Posterior vena cava (tissue), 2 donors: ENCODE results near the gene TMX3. TPM values are rescaled to one million over a fixed set of nuclear protein-coding genes. Genes with fewer than 3 reads are reported as not detected.

Experiments used
- DNase-seq: peaks from one replicate; pipeline ENCODE4 v3.0.0-alpha.2; 2020; ENCODE audit warnings: low spot score
- intact Hi-C, 2 donors: fragments of 100-400 bp; cut with DNase I; formaldehyde crosslinking; loops; one replicate each; pipeline versions ENCODE4 v1.14.1 to v1.14.2; 2022 to 2023
- long read RNA-seq, 2 donors: library from polyadenylated mRNA; unstranded; transcript quantifications; one replicate each; pipeline ENCODE4 v2.0.0, GENCODE V29; 2020 to 2021
- total RNA-seq, 2 donors: library from RNA; stranded (reverse); fragmentation: NEBNext Ultra II Directional; extraction: Animal tissue kit (Norgen Biotek cat#: 25700); gene quantifications; one replicate each; pipeline ENCODE4 v1.2.1, GENCODE V29; 2021
- donor health status: DM: yes; HTN: yes; CAD: no.
- donor health status: DM: yes; HTN: yes; CAD: no.

TMX3 gene, protein sequence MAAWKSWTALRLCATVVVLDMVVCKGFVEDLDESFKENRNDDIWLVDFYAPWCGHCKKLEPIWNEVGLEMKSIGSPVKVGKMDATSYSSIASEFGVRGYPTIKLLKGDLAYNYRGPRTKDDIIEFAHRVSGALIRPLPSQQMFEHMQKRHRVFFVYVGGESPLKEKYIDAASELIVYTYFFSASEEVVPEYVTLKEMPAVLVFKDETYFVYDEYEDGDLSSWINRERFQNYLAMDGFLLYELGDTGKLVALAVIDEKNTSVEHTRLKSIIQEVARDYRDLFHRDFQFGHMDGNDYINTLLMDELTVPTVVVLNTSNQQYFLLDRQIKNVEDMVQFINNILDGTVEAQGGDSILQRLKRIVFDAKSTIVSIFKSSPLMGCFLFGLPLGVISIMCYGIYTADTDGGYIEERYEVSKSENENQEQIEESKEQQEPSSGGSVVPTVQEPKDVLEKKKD
- total RNA-seq: 10 to 100 TPM; 41.8 to 44.0 TPM
- long read RNA-seq, donor 1, full-length matches to known transcripts: 12 of 17 reads
- long read RNA-seq, donor 1, partial matches to known transcripts: 2 of 17 reads
- long read RNA-seq, donor 1, other reads (novel, unspliced or antisense): 3 of 17 reads
- long read RNA-seq, donor 2, full-length matches to known transcripts: 14 of 14 reads
- long read RNA-seq, donor 2, partial matches to known transcripts: 0 of 14 reads
- long read RNA-seq, donor 2, other reads (novel, unspliced or antisense): 0 of 14 reads

DNA sequence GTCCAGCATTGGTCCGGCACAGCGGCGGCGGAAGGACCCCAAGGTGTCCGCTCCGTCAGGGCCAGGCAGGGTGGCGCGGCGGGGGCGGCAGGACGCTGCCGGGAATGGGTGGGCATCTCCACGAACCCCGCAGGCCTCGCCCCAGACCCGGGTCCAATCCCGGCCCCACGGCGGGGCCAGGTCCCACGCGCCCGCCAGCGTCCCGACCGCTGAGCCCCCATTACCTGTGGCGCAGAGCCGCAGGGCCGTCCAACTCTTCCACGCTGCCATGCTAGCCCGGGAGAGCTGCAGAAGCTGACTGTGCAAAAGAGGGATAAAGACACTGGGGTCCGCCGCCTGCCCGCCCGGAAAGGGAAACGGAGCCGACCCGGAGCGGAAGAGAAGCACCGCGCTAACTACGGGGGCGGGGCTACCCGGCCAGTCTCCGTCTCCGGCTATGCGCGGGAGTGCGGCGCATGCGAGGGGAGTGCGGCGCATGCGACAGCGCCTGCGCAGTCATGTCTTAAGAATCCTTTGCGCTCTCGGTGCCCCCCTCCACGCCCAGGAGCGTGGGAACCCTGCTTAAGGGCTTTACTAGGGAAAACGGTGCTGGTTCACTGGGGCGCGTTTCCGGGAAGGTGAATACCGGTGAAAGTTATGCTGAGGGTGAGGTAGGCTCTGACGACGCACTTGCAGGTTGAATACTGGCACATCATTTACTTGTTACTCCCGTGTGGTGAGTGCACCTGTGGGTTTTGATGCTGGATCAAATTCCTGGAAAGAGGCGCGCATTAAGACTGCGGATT, at the start of gene TMX3:
TSS of gene TMX3 (minus strand) at position 397 of the 785 bp plus-strand sequence. CDS start at position 270, 127 bp downstream.
- intact Hi-C loops: no loop called here
- peak; percentile 97 for DNase-seq

DNA sequence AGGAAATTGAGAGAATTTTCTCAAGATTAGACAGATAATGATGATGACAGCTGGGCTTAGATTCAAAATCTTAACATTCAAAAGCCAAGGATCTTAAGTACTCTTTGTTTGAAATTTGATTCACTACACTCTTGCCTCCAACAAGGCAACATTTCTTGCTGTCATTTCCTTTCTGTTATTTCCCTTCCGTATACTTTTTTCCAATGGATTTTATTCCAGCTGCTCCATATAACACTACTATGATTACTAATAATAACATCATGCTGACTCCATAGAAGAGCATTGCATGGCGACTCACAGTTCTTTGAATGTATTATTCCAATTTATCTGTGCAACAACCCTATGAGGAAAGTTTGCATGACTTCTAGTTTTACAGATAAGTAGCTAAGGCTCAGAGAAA, 49.1 kb upstream of the TMX3 start:
- intact Hi-C loops: no loop called here

DNA sequence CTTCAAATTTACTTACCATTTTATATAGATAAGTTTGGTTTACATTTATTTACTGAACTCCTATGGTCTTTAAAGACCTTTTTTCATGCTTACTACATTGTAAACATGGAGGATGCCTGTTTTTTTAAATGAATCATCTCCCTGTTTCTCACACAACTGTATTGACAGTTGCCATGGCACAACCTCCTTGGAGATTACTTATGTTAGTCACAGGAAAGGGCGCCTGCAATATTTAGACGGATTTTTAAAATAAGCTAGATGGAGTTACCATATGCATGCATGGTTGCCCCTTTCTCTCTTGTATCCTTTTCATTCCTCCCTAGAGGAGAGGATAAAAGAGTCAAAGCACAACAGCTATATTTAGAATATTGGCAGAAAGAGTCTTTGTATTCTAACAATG, 48.2 kb upstream of the TMX3 start:
- intact Hi-C loops: no loop called here
- no peak for DNase-seq

More for the DNA sequence above, 49.1 kb upstream of the TMX3 start:
- DNase-seq: no peak

DNA sequence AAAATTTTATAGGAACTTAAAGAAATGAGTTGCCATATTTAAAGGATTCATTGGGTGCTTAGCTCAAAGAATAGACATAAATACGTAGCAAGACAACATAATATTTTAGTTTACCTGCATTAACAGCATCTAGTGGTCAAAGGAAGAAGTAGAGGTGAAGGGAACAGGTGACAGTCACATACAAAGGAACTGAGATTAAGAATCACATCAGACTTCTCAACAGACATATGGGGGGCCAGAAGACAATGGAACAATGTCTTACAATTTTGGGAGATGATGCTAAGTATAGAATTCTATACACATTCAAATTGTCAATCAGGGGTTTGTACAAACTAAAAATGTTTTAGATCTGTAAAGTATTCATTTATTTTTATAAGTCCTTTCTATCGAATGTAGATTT, 44.4 kb upstream of the TMX3 start:
- DNase-seq: no peak
- intact Hi-C loops: no loop called here

DNA sequence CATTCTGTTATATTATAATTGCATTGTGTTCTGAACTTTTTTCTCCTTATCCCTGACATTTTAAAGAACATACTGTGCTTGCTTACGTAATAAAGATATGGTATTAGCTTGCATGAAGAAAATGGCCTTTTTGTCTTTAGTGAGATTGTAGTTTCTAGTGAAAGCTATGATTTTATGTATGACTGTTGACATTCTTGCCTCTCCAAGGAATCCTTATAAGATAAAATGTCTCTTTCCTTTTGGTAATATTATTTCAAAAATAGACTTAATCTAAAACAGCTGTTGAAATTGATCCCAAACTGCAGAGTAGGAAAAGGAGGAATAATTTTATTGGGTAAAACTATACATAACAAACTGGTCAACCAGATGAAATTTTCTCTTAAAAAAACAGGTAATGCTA, 42.2 kb upstream of the TMX3 start:
- DNase-seq: no peak
- intact Hi-C loops: no loop called here

DNA sequence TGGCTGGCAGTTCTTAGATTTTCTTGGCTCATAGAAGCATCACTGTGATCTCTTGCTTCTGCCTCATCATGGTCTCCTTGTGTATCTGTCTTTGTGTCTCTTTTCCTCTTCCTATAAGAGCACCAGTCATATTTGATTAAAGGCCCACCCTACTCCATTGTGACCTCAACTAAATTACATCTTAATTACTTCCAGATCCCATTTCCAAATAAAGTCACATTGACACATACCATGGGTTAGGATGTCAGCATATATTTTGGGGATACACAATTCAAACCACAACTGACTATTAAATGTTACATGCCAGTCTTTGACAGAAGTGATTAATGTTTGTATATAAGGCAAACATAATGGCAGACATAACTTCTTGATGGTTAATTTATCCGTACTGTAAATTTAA, 27.3 kb upstream of the TMX3 start:
- no peak for DNase-seq
- intact Hi-C loops: no loop called here

DNA sequence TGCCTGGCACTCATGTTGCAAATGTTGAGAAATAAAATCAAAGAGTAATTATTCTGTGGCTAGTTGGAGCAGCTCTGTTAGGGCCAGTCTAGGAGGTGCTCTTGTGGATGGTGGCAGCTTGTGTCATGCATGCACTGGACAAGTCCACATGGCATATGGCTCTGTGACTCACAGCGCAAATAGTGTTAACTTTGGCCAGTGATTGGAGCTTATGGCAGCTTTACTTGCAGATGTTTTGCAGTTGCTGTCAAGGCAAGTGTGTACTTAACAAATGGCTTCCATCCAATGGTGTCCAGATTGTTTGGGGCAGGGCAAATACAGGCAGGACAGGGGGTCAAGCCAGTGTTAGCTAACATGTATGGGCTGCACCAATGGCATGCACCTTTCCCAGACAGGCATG, 26.1 kb upstream of the TMX3 start:
- no peak for DNase-seq
- intact Hi-C loops: no loop called here

DNA sequence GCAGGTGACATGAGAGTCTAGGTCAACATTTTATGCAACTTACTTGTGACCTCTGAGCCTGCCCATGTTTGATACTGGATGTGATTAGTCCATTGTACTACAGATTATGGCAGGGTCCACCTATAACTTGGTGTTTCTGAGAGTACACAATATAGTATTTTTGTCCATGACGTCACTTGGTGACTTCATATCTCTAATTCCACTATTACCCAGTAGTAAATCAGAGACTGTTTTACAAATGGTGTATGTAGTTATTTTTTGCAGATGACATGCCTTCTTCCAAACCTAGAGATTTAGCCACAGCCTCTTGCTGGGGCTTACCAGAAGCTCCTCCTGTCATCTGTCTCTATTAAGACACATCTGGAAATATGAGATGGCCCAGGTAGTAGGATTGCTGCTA, 24.6 kb upstream of the TMX3 start:
- DNase-seq: no peak
- intact Hi-C loops: no loop called here

DNA sequence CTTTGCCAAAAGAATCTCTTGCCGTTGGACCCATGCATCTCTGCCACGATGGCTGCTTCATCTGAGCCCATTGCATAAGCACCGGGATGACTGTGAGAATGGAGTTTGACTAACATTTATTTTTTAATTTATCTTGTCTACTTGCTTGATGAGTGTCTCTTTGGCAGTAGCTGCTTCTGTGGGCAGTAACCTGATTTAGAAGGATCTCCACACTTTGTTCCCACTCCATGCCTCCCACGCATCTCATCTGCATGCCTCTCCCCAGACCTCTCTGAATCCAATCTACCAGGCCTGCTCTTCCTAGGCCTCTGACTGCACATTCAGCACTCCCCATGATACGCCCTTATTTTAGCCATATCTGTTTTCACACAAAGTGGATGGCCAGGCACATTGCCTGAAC, 23.7 kb upstream of the TMX3 start:
- intact Hi-C loops: no loop called here
- DNase-seq: no peak

DNA sequence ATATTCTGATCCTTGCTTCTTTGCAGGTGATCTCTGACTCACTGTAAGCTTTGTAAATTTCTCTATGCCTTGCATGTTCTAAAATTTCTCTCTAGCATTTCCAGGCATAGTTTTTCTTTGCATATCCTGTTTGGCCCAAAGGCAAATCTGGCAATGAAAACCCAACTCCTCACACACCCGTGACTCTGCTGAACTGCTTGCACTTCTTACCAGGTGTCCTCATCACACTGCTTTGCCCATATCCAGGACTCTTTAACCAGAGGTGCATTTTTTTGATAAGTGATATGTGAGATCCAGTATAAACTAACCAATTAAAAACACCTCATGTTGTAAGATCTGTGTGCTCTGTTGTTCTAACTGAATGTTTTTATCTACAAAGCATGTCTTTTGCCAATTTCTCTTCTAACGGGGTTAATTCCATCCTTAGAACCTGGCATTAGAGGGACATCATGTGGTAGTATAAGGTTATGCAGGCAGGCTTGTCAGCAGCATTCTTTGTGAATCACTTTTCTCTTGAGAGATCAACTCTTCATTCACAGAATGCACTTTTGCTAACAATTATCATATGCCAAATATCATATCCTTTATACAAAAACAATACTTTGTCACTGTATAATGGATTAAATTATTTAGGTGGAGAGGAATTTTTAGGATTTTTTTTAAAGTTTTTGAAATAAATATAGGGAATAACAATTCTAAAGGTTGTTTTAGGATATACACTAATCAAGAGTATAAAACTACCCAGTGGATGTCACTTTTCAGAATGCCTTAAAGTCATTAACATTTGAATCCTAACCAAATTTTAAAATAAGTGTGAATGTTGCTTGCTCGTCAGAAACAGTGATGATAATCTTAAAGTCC, 20.8 kb upstream of the TMX3 start:
- intact Hi-C loops: no loop called here
- no peak for DNase-seq

DNA sequence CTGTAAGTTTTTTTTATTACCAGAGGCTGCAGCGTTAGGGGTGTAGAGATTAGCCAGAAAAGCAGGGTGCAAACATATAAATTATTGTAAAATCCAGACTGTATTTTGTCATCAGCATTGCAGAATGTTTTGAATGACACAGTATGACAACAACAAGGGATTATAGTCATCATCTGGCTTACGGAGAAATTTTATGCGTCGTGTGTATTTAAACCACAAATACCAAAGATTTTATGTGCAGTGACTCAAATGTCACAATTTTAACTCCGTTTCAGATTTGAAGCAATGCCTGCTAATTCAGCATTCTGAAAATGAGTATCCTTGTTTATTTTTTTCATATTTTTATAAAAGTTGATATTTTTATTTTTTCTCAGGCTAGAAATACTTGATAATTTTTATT, 19.4 kb upstream of the TMX3 start:
- DNase-seq: no peak
- intact Hi-C loops: no loop called here

DNA sequence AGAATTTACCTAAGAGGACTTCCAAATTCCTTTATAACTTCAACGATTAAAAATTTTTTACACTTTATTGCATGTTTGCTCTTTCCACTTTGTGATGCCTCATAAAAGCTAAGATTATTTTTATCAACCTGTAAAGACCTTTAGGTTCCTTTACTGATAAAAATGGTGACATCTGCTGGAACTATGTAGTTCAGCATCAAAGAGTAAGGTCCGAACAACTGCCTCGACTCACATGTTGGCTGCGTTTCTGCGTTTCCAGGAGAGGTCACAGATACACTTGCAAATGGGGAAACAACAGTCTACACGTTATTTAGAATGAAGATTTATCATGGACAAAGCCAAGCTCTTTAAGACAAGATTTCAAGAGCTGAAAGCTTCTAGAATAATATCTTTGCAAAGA, 18.8 kb upstream of the TMX3 start:
- no peak for DNase-seq
- intact Hi-C loops: loop anchor here in 1 of 2 donors (2.0 kb wide), 1 partner anchor 89 kb away; no protein-coding TSS in a partner anchor

DNA sequence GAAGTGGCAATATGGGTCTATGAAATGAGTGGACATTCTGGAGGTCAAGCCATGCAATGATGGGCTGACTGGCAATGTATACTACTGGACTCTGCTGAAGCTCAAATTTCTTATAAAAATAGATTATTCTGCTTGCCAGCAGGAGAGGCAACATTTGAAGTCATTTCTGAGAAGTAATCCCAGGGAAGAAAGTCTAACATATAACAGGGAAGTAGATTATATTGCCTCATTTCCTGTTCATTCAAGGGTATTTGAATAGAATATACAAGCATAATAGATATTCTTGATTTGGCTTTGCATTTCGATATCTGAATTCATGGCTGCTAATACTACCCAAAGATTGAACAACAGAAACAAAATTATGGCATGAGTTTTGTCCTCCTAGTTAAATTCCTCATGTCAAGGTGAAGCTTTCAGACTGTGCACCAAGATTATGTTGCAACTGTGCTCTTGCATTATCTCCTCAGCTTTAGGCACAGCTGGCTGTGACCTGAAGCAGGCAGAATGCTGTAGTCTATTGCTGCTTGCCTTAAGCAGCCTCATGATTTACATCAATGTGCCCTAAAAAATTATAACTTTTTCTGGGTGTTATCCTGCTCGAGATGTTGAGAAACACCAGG, 13.3 kb upstream of the TMX3 start:
- DNase-seq: no peak
- intact Hi-C loops: no loop called here

DNA sequence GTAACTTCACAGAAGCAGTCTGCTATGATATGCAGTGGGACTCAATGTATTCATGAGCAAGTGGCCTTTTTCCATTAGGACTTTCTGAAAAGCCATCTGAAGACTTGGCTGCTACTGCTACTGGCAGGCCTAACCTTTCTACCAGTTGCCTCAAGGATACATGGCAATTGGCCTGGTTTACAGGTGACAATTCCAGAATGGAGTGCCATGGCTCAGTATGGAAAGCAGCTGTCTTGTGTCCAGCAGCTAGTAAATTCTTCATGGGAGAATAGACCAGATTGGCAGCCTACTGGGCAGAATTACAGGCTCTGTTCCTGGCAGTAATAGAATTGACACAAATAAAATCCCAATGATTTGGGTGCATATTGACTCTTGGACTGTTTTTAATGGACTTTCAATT, 12.6 kb upstream of the TMX3 start:
- intact Hi-C loops: no loop called here
- no peak for DNase-seq

DNA sequence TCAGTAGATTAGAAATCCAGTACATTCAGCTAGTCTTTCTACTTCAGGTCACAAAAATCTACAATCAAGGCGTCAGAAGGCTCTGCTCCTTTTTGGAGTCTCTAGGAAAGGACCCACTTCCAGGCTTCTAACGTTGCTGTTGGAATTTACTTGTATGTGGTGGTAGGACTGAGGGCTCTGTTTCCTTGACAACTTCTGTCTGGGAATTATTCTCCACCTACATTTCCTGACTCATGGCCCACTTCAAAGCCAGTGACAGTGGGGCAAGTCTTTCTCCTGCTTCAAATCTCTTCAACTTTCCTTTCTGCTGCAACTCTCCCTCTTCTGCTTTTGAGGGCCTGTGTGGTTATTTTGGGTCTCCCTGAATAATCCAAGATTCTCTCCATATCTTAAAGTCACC, 10.4 kb upstream of the TMX3 start:
- intact Hi-C loops: loop anchor here in 1 of 2 donors (1.0 kb wide), 1 partner anchor 22 kb away; no protein-coding TSS in a partner anchor
- no peak for DNase-seq

DNA sequence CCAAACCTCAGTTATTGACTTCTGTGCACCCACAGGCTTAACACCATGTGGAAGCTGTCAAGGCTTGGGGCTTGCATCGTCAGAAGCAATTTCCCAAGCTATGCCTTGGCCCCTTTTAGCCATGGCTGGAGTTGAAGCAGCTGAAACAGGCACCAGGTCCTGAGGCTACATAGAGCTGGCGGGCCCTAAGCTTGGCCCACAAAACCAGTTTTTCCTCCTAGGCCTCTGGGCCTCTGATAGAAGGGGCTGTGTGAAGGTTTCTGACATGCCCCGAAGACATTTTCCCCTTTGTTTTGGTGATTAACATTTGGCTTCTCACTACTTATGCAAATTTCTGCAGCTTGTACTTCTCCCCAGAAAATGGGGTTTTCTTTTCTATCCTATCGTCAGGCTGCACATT, 9.1 kb upstream of the TMX3 start:
- no peak for DNase-seq
- intact Hi-C loops: no loop called here

DNA sequence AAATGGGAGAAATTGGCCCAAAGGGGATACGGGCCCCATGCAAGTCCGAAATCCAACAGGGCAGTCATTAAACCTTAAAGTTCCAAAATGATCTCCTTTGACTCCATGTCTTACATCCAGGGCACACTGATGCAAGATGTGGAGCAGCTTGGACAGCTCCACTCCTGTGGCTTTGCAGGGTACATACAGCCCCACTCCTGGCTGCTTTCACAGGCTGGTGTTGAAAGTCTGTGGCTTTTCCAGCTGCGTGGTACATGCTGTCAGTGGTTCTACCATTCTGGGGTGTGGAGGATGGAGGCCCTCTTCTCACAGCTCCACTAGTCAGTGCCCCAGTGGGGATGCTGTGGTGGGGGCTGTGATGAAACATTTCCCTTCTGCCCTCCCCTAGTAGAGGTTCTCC, 8.6 kb upstream of the TMX3 start:
- intact Hi-C loops: no loop called here
- no peak for DNase-seq

DNA sequence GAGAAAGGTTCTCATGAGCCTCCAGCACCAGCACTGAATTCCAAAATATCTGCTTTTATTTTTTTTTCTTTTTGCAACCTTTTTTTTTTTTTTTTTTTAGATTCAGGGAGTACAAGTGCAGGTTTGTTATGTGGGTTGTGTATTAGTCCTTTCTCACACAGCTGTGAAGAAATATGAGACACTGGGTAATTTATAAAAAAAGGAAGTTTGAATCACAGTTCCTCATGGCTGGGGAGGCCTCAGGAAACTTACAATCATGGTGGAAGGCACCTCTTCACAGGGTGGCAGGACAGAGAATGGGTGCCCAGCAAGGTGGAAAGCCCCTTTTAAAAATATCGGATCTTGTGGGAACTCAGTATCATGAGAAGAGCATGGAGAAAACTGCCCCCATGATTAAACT, 7.9 kb upstream of the TMX3 start:
- no peak for DNase-seq
- intact Hi-C loops: no loop called here
